ENCODE measurements around the gene BABAM2.

GRCh38 chr2:28032816-28033215 lies 142.3 kb downstream of the BABAM2 start:
- TF ChIP-seq FOXM1 (IDR thresholded peaks at IDR 0.05; ENCODE audit: borderline replicate concordance): no peak
- no peak for TF ChIP-seq ELF4 (IDR thresholded peaks at IDR 0.05)

Data from HEK293T (cell line).